Kasumi-1 (cell line): ENCODE data around the gene AIP.
A peak's percentile ranks its signal among the peaks of the same experiment; 100 is the strongest.
"Not testable (repeated sequence)": the region's sequence is repeated elsewhere in the genome, so short reads cannot be mapped to it uniquely, and the experiment has no call there.

ENCODE experiments used
- DNase-seq, 2 experiments: peaks; one replicate each; lab custom pipeline; 2025; lab: John Stamatoyannopoulos, UW

Gene AIP

GRCh38 chr11:67507242-67507863 lies 24.5 kb downstream of the AIP start:
- DNase-seq = no peak

GRCh38 chr11:67507864-67508485 lies 25.1 kb downstream of the AIP start, which contains the start of gene CDK2AP2:
Gene CDK2AP2 (minus strand): TSS chr11:67508162. CDS start chr11:67508082, 80 bp downstream.
- DNase-seq = peak; percentile 95 to 96

GRCh38 chr11:67508486-67509121 lies 25.8 kb downstream of the AIP start:
- DNase-seq = peak; percentile 96

- no peak for DNase-seq
Measured at GRCh38 chr11:67510023-67510345, 27.2 kb downstream of the AIP start.

- DNase-seq = not testable (repeated sequence)
Measured at GRCh38 chr11:67511558-67511957, 28.7 kb downstream of the AIP start.

- no peak for DNase-seq
Measured at GRCh38 chr11:67514116-67514515, 31.3 kb downstream of the AIP start.

GRCh38 chr11:67516806-67517205 lies 34.0 kb downstream of the AIP start:
- no peak for DNase-seq

GRCh38 chr11:67517784-67518552 lies 35.1 kb downstream of the AIP start:
- no peak for DNase-seq

- no peak for DNase-seq
Measured at GRCh38 chr11:67519726-67520125, 36.9 kb downstream of the AIP start.

- DNase-seq = no peak
Measured at GRCh38 chr11:67520856-67521824, 38.3 kb downstream of the AIP start.

GRCh38 chr11:67521924-67522323 lies 39.1 kb downstream of the AIP start:
- DNase-seq = no peak

- DNase-seq = no peak
Measured at GRCh38 chr11:67522338-67522737, 39.5 kb downstream of the AIP start.

GRCh38 chr11:67522844-67523555 lies 40.2 kb downstream of the AIP start, which contains the start of gene CABP2:
Gene CABP2 (minus strand): TSS chr11:67523446. CDS start chr11:67523326, 120 bp downstream.
- no peak for DNase-seq

GRCh38 chr11:67523556-67524479 lies 41.0 kb downstream of the AIP start:
- no peak for DNase-seq

GRCh38 chr11:67524480-67524808 lies 41.6 kb downstream of the AIP start:
- DNase-seq = no peak

- no peak for DNase-seq
Measured at GRCh38 chr11:67525275-67525976, 42.6 kb downstream of the AIP start.

GRCh38 chr11:67528376-67528775 lies 45.5 kb downstream of the AIP start:
- DNase-seq = no peak

- no peak for DNase-seq
Measured at GRCh38 chr11:67530282-67530592, 47.4 kb downstream of the AIP start.

- DNase-seq = no peak
Measured at GRCh38 chr11:67532889-67533288, 50.1 kb downstream of the AIP start.
